ENCODE results near the gene CUBN. TPM values are rescaled to one million over a fixed set of nuclear protein-coding genes. Genes with fewer than 3 reads are reported as not detected.

The CUBN gene
- total RNA-seq, 4 donors from 2014 or later: 13.4 to 31.0 (median 19.7) TPM

DNA sequence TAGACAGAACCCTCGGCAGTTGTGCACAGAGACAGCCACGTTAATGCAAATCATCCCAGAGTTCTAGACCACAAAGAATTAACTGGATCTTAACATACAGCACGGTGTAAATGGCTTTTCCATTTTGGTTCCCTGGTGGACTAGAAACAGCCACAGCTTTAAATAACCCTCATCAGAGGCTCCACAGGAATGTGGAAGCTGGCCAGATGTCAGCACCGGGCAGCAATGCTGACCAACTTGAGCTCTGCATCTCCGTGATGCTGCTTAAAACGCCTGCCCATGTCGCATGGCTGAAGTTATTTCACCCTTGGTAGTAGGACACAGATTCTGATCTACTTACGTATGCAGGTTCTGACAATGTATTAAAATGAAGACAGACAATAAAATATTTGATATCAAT lies 336.9 kb downstream of the CUBN start:
- Histone ChIP-seq H3K9me3 (no peaks in the 10 kb centered on the region), H3K27ac (no peak overlapping the region), H3K4me3 (replicated peaks in 1 of 3) (no peak overlapping the region), H3K27me3 (no peaks in the 10 kb centered on the region), H3K4me1 (peaks cover 0 to 6% of the 10 kb centered on the region in 2 donors), H3K36me3 (no peaks in the 10 kb centered on the region)
- 76 to 77% methylated on average over 8 of the region's 8 CpGs for WGBS, 2 donors
- intact Hi-C loops (cut with DNase I): no loop called here
- TF ChIP-seq, protein P1, sequence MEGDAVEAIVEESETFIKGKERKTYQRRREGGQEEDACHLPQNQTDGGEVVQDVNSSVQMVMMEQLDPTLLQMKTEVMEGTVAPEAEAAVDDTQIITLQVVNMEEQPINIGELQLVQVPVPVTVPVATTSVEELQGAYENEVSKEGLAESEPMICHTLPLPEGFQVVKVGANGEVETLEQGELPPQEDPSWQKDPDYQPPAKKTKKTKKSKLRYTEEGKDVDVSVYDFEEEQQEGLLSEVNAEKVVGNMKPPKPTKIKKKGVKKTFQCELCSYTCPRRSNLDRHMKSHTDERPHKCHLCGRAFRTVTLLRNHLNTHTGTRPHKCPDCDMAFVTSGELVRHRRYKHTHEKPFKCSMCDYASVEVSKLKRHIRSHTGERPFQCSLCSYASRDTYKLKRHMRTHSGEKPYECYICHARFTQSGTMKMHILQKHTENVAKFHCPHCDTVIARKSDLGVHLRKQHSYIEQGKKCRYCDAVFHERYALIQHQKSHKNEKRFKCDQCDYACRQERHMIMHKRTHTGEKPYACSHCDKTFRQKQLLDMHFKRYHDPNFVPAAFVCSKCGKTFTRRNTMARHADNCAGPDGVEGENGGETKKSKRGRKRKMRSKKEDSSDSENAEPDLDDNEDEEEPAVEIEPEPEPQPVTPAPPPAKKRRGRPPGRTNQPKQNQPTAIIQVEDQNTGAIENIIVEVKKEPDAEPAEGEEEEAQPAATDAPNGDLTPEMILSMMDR (IDR thresholded peaks at IDR 0.05): no peak
- no peak for TF ChIP-seq POLR2A (IDR thresholded peaks at IDR 0.05)
- no peak for DNase-seq

DNA sequence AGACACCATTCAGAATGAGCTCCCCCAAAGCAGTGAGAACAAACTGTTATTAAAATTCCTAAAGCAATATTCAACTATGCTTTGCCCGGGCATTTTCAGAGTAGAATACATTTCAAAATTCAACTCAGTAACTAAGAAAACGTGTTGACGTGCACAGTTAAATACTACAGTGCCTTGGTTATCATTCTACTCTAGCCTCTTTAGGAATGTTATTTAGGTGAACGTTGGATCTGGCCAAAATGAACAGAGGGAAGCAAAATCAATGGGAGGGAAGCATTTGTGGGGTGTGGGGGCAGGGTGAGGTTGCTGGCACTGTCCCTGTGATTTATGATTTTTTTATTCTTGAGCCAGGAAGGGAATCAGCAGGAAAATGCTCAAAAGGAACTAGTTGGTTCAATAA lies 339.8 kb downstream of the CUBN start:
- H3K27me3 ChIP-seq: no peaks in the 10 kb centered on the region
- WGBS, 2 donors: 72 to 78% methylated on average over 4 of the region's 4 CpGs
- no peak overlapping the region for H3K27ac ChIP-seq
- H3K36me3 ChIP-seq: no peaks in the 10 kb centered on the region
- no peak overlapping the region for H3K4me3 ChIP-seq (replicated peaks in 1 of 3)
- TF ChIP-seq, protein P1 (IDR thresholded peaks at IDR 0.05): no peak
- no peak for TF ChIP-seq POLR2A (IDR thresholded peaks at IDR 0.05)
- no peaks in the 10 kb centered on the region for H3K9me3 ChIP-seq
- peaks cover 0 to 6% of the 10 kb centered on the region in 2 donors for H3K4me1 ChIP-seq
- intact Hi-C loops (cut with DNase I): no loop called here
- DNase-seq: no peak

DNA sequence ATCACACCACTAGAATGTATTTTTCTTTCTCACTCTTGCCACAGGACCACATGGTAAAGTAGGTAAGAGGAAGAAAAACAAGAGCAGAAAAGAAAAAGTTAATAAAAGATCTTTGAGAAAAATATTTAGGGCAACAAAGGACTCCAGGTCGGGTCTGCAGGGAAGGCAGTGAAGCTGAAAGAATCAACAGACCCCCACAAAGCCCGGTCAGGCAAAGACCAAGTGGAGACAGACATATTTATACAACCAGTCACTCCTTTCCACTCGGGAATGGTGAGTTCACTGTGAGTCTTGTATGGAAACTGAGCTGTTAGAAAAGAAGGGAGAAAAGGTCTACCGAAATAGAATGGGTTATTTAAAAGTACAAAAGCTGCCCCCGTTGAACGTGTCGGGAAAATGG lies 340.4 kb downstream of the CUBN start:
- WGBS, 2 donors: 24 to 47% methylated on average over 7 of the region's 7 CpGs

DNA sequence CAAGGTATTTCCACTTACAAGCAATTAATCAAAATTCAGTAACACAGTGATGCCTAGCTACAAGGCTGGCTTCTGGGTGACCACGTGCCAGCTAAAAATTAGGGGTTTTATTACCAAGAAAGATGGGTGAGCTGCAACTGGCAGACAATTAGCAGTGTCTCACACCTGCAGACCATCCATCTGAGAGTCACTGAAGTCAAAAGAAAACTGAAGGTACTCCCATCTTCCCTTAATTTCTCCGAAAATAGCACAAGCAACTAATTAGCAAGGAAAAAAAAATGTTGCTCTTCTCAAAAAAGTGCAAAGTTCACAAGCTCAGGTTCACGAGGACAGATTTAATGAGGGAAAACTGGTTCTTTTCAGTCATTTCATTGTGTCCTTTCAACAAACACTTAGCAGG lies 340.8 kb downstream of the CUBN start:
- no peaks in the 10 kb centered on the region for H3K36me3 ChIP-seq
- H3K4me3 ChIP-seq (replicated peaks in 1 of 3): no peak overlapping the region
- H3K27me3 ChIP-seq: no peaks in the 10 kb centered on the region
- no peak for DNase-seq
- peaks cover 0 to 6% of the 10 kb centered on the region in 2 donors for H3K4me1 ChIP-seq
- intact Hi-C loops (cut with DNase I): no loop called here
- no peak overlapping the region for H3K27ac ChIP-seq
- TF ChIP-seq POLR2A (IDR thresholded peaks at IDR 0.05): no peak
- TF ChIP-seq, protein P1 (IDR thresholded peaks at IDR 0.05): no peak
- H3K9me3 ChIP-seq: no peaks in the 10 kb centered on the region
- WGBS, 2 donors: 58 to 67% methylated on average over 3 of the region's 3 CpGs

More for the DNA sequence above, 340.4 kb downstream of the CUBN start:
- Histone ChIP-seq H3K4me1 (peaks cover 0 to 6% of the 10 kb centered on the region in 2 donors), H3K9me3 (no peaks in the 10 kb centered on the region), H3K27ac (no peak overlapping the region), H3K4me3 (replicated peaks in 1 of 3) (no peak overlapping the region), H3K27me3 (no peaks in the 10 kb centered on the region), H3K36me3 (no peaks in the 10 kb centered on the region)
- intact Hi-C loops (cut with DNase I): no loop called here
- no peak for DNase-seq
- TF ChIP-seq, protein P1 (IDR thresholded peaks at IDR 0.05): no peak
- no peak for TF ChIP-seq POLR2A (IDR thresholded peaks at IDR 0.05)

DNA sequence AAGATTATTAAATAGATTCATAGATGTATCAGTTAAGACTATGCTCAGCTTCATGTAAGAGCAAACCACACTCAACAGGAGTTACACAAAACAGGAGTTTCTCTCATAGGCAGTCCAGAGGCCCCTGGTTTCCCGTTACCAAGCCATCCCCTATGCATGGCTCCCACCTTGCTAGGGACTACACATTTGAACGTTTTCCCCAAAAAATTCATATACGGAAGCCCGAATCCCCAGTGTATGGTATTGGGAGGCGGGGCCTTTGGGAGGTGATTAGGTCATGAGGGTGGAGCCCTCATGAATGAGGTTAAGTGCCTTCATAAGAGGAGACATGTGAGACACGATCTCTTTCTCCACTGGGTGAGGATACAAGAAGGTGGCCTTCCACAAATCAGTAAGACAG lies 341.5 kb downstream of the CUBN start:
- DNase-seq: no peak
- H3K36me3 ChIP-seq: no peaks in the 10 kb centered on the region
- no peak for TF ChIP-seq POLR2A (IDR thresholded peaks at IDR 0.05)
- TF ChIP-seq, protein P1 (IDR thresholded peaks at IDR 0.05): no peak
- H3K9me3 ChIP-seq: no peaks in the 10 kb centered on the region
- H3K4me1 ChIP-seq: peaks cover 0 to 6% of the 10 kb centered on the region in 2 donors
- intact Hi-C loops (cut with DNase I): no loop called here
- H3K27me3 ChIP-seq: no peaks in the 10 kb centered on the region
- H3K27ac ChIP-seq: no peak overlapping the region
- 89 to 93% methylated on average over 6 of the region's 6 CpGs for WGBS, 2 donors
- H3K4me3 ChIP-seq (replicated peaks in 1 of 3): no peak overlapping the region
